Measurements from ENCODE around the gene PPM1M.

GRCh38 chr3:52256159-52256558 lies 10.6 kb downstream of the PPM1M start:
- TF ChIP-seq CTCF (IDR thresholded peaks at IDR 0.05; ENCODE audit: low read depth, low read length) (no peak), POLR2A (IDR thresholded peaks at IDR 0.05; ENCODE audit: extremely low read depth, insufficient read length) (no peak)

Measured in NB4 (cell line).